Parathyroid adenoma (tissue), 2 donors: ENCODE results near the gene SPATA31D1.

ENCODE experiments used
- H2AFZ ChIP-seq: fragments of 300-600 bp; sonication (generic); one replicate; pipeline ENCODE4 v1.7.0; 2017; ENCODE audit warnings: antibody characterized with exemption, mild to moderate bottlenecking
- H3K27ac ChIP-seq: fragments of 300-600 bp; sonication (generic); one replicate; pipeline ENCODE4 v1.7.0; 2017
- H3K27me3 ChIP-seq: fragments of 300-600 bp; sonication (generic); one replicate; pipeline ENCODE4 v1.7.0; 2017; ENCODE audit warnings: low read length; ENCODE audit not compliant: control insufficient read depth, insufficient read depth
- H3K36me3 ChIP-seq: fragments of 300-600 bp; sonication (generic); one replicate; pipeline ENCODE4 v1.7.0; 2017; ENCODE audit warnings: low read length; ENCODE audit not compliant: control insufficient read depth, insufficient read depth
- H3K4me1 ChIP-seq: fragments of 300-600 bp; sonication (generic); one replicate; pipeline ENCODE4 v1.7.0; 2017; ENCODE audit warnings: control low read depth
- H3K4me2 ChIP-seq: fragments of 300-600 bp; sonication (generic); one replicate; pipeline ENCODE4 v1.7.0; 2017; ENCODE audit warnings: low read length
- H3K4me3 ChIP-seq: fragments of 300-600 bp; sonication (generic); one replicate; pipeline ENCODE4 v1.7.0; 2017; ENCODE audit warnings: low read depth, low read length
- H3K79me2 ChIP-seq: fragments of 300-600 bp; sonication (generic); one replicate; pipeline ENCODE4 v1.7.0; 2017; ENCODE audit warnings: control low read depth
- H3K9ac ChIP-seq: fragments of 300-600 bp; sonication (generic); one replicate; pipeline ENCODE4 v1.7.0; 2017; ENCODE audit warnings: mild to moderate bottlenecking
- H3K9me3 ChIP-seq: fragments of 300-600 bp; sonication (generic); one replicate; pipeline ENCODE4 v1.7.0; 2017; ENCODE audit warnings: low read length; ENCODE audit not compliant: control insufficient read depth
- CTCF ChIP-seq: fragments of 300-600 bp; sonication (generic); IDR thresholded peaks from one replicate; pipeline ENCODE4 v1.7.0; 2017; ENCODE audit warnings: antibody characterized with exemption, mild to moderate bottlenecking
- donor health status: primary hyperparathyroidism.

SPATA31D1 gene

DNA sequence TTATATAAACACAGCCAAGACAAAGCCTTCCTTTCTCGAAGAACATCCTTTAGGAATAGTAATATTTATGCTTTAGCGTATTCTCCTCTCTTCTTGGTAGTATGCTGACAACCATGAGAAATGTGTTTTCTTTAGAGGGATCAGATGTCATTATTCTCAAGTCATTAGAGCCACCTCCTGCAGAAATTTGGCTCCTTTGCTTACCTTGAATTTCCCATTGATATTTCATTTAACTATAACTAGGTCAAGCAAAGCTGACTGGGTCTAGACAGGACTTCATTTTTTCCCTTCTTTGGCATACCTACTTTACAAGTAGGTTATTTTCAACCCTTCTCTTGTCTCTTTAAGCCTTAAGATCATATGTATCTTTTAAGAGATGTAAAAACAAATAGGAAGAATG lies 50.3 kb downstream of the SPATA31D1 start:
- Histone ChIP-seq H3K79me2 (no peaks in the 10 kb centered on the region), H3K27ac (no peak overlapping the region), H3K27me3 (no peaks in the 10 kb centered on the region), H2AFZ (no peak overlapping the region), H3K4me1 (no peaks in the 10 kb centered on the region), H3K4me3 (no peak overlapping the region), H3K9me3 (no peaks in the 10 kb centered on the region), H3K9ac (no peak overlapping the region), H3K4me2 (no peak overlapping the region), H3K36me3 (no peaks in the 10 kb centered on the region)
- no peak for TF ChIP-seq CTCF
